Stomach (tissue), 4 donors: ENCODE data around the gene UGP2.

Experiments
- CTCF ChIP-seq, 7 experiments: fragments of 450-650 bp in 4 of 7; fragments of 200-600 bp in 3 of 7; sonication (generic) in 3 of 7; IDR thresholded peaks; one replicate each; pipeline ENCODE4 v1.5.1; 2016 to 2019; ENCODE audit warnings: antibody characterized with exemption in 7 of 7, control low read depth in 2 of 7, mild to moderate bottlenecking in 1 of 7
- EP300 ChIP-seq: sonication (generic); formaldehyde crosslinking; IDR thresholded peaks from one replicate; pipeline ENCODE4 v1.6.1; 2017; ENCODE audit warnings: antibody characterized with exemption
- POLR2A ChIP-seq, 4 donors: fragments of 450-650 bp; IDR thresholded peaks; one replicate each; pipeline ENCODE4 v1.6.1; 2016; ENCODE audit warnings: antibody characterized with exemption in 4 of 4, control low read depth in 2 of 4, mild to moderate bottlenecking in 1 of 4, moderate library complexity in 1 of 4
- POLR2AphosphoS5 ChIP-seq, 3 donors: sonication (generic); formaldehyde crosslinking; IDR thresholded peaks; one replicate each; pipeline ENCODE4 v1.6.1; 2016; ENCODE audit warnings: antibody characterized with exemption in 3 of 3

- TF ChIP-seq CTCF (IDR thresholded peaks at IDR 0.05): no peak
- TF ChIP-seq POLR2A (IDR thresholded peaks at IDR 0.05): no peak
- TF ChIP-seq POLR2AphosphoS5 (IDR thresholded peaks at IDR 0.05): no peak
- TF ChIP-seq EP300: no peak
Measured at GRCh38 chr2:63871864-63872263, 30.2 kb downstream of the UGP2 start.
